Sigmoid colon (tissue), 7 donors: ENCODE data around the gene PARG. TPM values are rescaled to one million over a fixed set of nuclear protein-coding genes. Genes with fewer than 3 reads are reported as not detected.
A peak's percentile ranks its signal among the peaks of the same experiment; 100 is the strongest.
"Not testable (repeated sequence)": the region's sequence is repeated elsewhere in the genome, so short reads cannot be mapped to it uniquely, and the experiment has no call there.

ENCODE experiments used
- DNase-seq: peaks from one replicate; pipeline ENCODE4 v3.0.0-alpha.2; 2019
- H3K27ac ChIP-seq, 4 donors: fragments of 200-600 bp; sonication (generic); one replicate each; pipeline ENCODE4 v1.5.1; 2016 to 2019; ENCODE audit warnings: mild to moderate bottlenecking in 1 of 4
- H3K27me3 ChIP-seq, 3 donors: fragments of 200-600 bp; sonication (generic); one replicate each; pipeline ENCODE4 v1.5.1; 2019; ENCODE audit warnings: mild to moderate bottlenecking in 1 of 3
- H3K36me3 ChIP-seq, 4 donors: fragments of 200-600 bp; sonication (generic); one replicate each; pipeline ENCODE4 v1.5.1; 2016 to 2019
- H3K4me1 ChIP-seq, 4 donors: fragments of 200-600 bp; sonication (generic); one replicate each; pipeline ENCODE4 v1.5.1; 2017 to 2019
- H3K4me3 ChIP-seq, 4 donors: fragments of 200-600 bp; sonication (generic); one replicate each; pipeline ENCODE4 v1.5.1; 2017 to 2019; ENCODE audit warnings: mild to moderate bottlenecking in 2 of 4, moderate library complexity in 1 of 4
- H3K9me3 ChIP-seq, 4 donors: fragments of 200-600 bp in 3 of 4; sonication (generic) in 3 of 4; one replicate each; pipeline versions ENCODE4 v1.5.1 to v1.6.1; 2013 to 2019
- WGBS, 2 donors: extraction: QIAGEN DNeasy Blood & Tissue Kit; methylation state at CpG; one replicate each; pipeline ENCODE4 v1.1.7; 2013; 5-methylcytosine and 5-hydroxymethylcytosine counted together
- intact Hi-C: fragments of 100-400 bp; cut with DNase I; formaldehyde crosslinking; loops from one replicate; pipeline ENCODE4 v1.15.1; 2023
- polyA plus RNA-seq, 3 donors: library from polyadenylated mRNA; stranded (reverse); fragments of 200-250 nt; gene quantifications; one replicate each; pipeline ENCODE4 v1.2.3, GENCODE V29; 2013
- total RNA-seq, 4 donors: library from RNA; depleted of rRNA; stranded (reverse); fragments of >200 nt; gene quantifications; one replicate each; pipeline ENCODE4 v1.1.0, GENCODE V29; 2016
- donor health status: healthy with polysubstance abuse.
- donor health status: Bipolar disorder and iron deficiency.
- donor health status: healthy.

Gene PARG
- total and polyA plus RNA-seq, 7 donors: 7.2 to 48.5 (median 24.7) TPM

GRCh38 chr10:49942339-49942705, 495 bp upstream of the PARG start:
- H3K9me3 ChIP-seq, H3K27me3 ChIP-seq, H3K36me3 ChIP-seq, DNase-seq, intact Hi-C loops: not testable (repeated sequence)
- H3K4me3 ChIP-seq: peak overlapping the region; percentile 60 to 88 (median 82)
- WGBS, 2 donors: 0 to 1% methylated on average over 12 of the region's 12 CpGs
- H3K4me1 ChIP-seq: peaks cover 0 to 29% (median 22%) of the 10 kb centered on the region in 4 donors
- peak overlapping the region; percentile 60 to 80 (median 80) for H3K27ac ChIP-seq

DNA sequence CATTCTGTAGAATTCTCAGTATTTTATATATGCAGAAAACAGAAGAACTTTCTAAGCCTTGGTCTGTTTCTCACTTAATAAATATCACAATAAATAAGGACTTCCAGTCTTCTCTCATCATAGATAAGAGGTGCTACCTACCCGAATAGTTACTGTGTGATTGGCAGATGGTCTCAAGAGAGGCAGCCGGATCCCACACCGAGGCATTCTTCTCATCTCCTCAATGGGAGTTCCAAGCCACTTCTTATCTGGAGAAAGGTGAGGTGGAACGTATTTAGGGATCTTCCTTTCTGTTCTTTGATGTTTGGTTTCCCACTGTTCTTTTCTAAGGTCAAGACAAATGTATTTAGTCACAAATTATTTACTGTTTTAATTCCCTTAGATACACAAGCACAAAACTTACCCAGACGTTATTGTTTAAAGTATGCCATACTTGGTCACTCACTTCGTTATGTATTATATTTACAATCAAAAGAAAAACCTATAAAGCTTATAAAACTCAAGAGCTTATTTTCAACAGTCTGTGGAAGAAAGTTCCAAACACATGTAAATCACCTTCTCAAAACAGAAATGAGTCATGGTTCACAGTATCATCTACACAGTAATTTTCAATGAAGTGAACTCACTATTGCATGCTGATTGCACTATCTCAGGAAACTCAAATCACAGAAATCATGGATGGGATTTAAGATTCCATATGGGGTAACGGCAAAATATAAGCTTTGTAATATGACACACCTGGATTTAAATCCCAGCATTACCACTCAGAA, 9.7 kb downstream of the PARG start:
- DNase-seq, H3K27me3 ChIP-seq, H3K9me3 ChIP-seq, H3K27ac ChIP-seq, intact Hi-C loops, H3K4me3 ChIP-seq, H3K4me1 ChIP-seq: not testable (repeated sequence)
- H3K36me3 ChIP-seq: peaks cover 0 to 12% (median 0%) of the 10 kb centered on the region in 4 donors
- WGBS, 2 donors: 87 to 89% methylated on average over 7 of the region's 7 CpGs

DNA sequence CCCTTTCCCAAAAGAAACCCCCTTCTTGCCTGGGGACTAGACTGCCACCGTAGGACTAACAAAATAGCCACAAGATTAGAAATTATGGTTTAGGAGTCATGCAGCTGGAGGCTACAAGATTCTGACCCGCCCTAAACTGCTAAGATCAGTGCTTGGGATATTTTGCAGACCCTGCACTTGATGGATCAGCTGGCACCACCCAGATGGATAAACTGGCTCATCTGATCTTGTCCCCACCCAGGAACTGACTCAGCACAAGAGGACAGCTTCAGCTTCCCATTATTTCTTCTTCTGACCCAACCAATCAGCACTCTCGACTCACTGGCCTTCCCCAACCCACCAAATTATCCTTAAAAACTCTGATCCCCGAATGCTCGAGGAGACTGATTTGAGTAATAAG, 10.6 kb downstream of the PARG start:
- intact Hi-C loops, H3K27ac ChIP-seq, H3K9me3 ChIP-seq, H3K4me1 ChIP-seq, H3K4me3 ChIP-seq, H3K27me3 ChIP-seq, DNase-seq: not testable (repeated sequence)
- WGBS, 2 donors: 93 to 95% methylated on average over 4 of the region's 5 CpGs
- H3K36me3 ChIP-seq: peaks cover 0 to 12% (median 0%) of the 10 kb centered on the region in 4 donors

GRCh38 chr10:49923572-49923971, 18.3 kb downstream of the PARG start:
- DNase-seq: not testable (repeated sequence)
- WGBS, 2 donors: 79 to 92% methylated on average over 4 of the region's 4 CpGs

DNA sequence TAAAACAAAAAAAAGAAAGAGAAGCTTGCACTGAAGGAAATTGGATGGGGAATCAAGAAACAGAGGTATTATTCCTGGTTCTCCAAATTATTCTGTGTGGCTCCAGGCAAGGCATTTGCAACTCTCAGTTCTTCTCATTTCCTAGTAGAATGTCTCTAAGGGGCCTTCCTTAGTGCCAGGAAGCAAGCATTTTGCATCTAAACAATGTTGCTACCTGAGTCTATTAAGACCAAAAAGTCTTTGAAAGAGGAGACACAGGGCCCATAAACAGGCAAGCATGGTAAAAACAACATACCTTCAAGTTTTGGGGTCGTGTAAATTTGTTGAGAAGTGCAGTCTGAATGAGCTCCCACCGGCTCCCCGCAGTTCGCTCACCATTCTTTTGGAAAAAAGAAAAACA, 19.8 kb downstream of the PARG start:
- H3K27ac ChIP-seq, H3K27me3 ChIP-seq, H3K9me3 ChIP-seq, H3K4me3 ChIP-seq, intact Hi-C loops, H3K4me1 ChIP-seq, DNase-seq: not testable (repeated sequence)
- H3K36me3 ChIP-seq: peaks cover 0 to 19% (median 3%) of the 10 kb centered on the region in 4 donors
- 83 to 88% methylated on average over 4 of the region's 4 CpGs for WGBS, 2 donors

More at GRCh38 chr10:49923572-49923971, 18.3 kb downstream of the PARG start:
- peaks cover 0 to 19% (median 3%) of the 10 kb centered on the region in 4 donors for H3K36me3 ChIP-seq
- H3K4me1 ChIP-seq, H3K27me3 ChIP-seq, H3K27ac ChIP-seq, H3K4me3 ChIP-seq, intact Hi-C loops, H3K9me3 ChIP-seq: not testable (repeated sequence)

- H3K9me3 ChIP-seq, H3K27me3 ChIP-seq, H3K4me3 ChIP-seq, intact Hi-C loops, DNase-seq, H3K27ac ChIP-seq, H3K4me1 ChIP-seq: not testable (repeated sequence)
- peaks cover 0 to 23% (median 3%) of the 10 kb centered on the region in 4 donors for H3K36me3 ChIP-seq
Measured at GRCh38 chr10:49917927-49918326, 23.9 kb downstream of the PARG start.

GRCh38 chr10:49916451-49916850, 25.4 kb downstream of the PARG start:
- DNase-seq, H3K27me3 ChIP-seq, H3K4me3 ChIP-seq, H3K4me1 ChIP-seq, H3K27ac ChIP-seq, H3K9me3 ChIP-seq, intact Hi-C loops: not testable (repeated sequence)
- H3K36me3 ChIP-seq: peaks cover 0 to 16% (median 0%) of the 10 kb centered on the region in 4 donors

DNA sequence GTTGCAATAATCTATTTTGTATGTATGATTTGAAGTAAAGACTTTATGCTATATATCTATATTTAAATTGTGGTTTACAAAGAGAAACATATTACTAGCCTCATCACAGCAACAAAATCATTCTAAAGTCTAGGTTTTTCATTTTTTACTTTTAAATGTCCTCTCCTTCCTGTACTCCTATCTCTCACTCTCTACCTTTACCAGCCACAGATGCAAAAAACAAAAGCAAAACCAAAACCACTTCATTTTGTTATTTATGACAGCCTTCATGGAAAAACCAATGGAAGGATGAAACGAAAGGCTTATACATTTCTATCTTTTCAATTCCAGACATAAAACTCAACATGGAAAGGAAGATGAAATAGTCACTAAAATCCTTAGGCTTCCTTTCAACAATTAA, 31.5 kb downstream of the PARG start:
- H3K4me1 ChIP-seq, H3K36me3 ChIP-seq, H3K9me3 ChIP-seq, H3K27ac ChIP-seq, DNase-seq, H3K27me3 ChIP-seq, H3K4me3 ChIP-seq, intact Hi-C loops: not testable (repeated sequence)
- no CpG with 5 or more reads among the region's 1 CpG for WGBS, 2 donors

DNA sequence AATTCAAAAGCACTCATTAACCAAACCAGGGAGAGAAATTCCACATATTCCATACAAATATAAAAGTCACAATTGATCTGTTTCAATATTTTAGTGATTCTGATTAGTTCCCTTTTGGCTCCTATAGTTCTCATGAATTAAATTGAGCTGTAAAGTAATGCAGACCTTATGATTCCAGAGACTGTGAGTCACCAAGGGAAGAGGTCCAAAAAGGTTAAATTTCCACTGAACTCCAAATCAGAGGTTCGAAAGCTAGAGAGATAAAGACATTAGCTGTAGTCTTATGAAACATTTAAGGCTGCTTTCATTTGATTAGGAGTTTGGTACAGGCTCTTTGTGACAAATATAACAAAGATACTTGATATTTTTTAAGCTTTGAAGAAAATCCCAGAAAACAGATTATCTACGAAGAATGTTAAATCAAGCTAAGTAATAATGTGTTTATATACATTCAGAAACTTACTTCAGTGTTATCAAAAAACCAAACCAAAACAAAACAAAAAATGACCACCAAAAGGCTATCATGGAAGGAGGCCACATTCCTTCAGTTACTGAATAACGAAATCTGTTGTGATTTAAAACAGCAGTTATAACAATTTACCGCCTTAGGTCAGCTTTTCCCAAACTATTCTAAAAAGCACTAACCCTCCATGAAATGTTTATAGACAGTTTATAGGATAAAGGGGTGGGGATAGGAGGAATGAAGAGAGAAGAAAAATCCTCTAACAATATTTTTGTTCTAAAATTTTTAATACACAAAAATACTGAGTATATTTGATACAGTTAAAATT, 33.3 kb downstream of the PARG start:
- H3K9me3 ChIP-seq, H3K27ac ChIP-seq, H3K4me1 ChIP-seq, H3K4me3 ChIP-seq, H3K27me3 ChIP-seq, intact Hi-C loops, DNase-seq, H3K36me3 ChIP-seq: not testable (repeated sequence)
- WGBS, 2 donors: 76 to 81% methylated on average over 4 of the region's 4 CpGs

- DNase-seq: not testable (repeated sequence)
Measured at GRCh38 chr10:49903829-49904228, 38.0 kb downstream of the PARG start.

DNA sequence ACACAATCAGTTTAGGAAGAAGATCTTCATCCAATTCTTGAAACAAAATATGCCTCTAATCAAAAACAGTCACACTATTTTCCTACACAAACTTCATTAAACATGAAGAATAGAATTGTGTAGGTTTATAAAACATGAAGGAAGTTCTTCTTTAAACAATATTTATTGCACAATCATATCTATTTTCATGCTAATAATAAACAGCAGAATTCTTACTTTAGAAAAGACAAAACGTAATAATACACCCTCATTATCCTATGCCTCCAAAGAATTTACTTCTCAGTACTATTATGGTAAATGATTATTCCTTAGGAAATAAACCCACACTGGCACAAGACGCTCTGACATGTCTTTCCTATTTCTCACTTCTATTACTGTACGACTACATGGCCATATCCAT, 41.4 kb downstream of the PARG start:
- H3K9me3 ChIP-seq, DNase-seq, H3K4me3 ChIP-seq, H3K27ac ChIP-seq, H3K27me3 ChIP-seq, H3K36me3 ChIP-seq, intact Hi-C loops, H3K4me1 ChIP-seq: not testable (repeated sequence)
- WGBS, 2 donors: 90 to 93% methylated on average over 2 of the region's 3 CpGs

More at GRCh38 chr10:49903829-49904228, 38.0 kb downstream of the PARG start:
- H3K4me3 ChIP-seq, H3K36me3 ChIP-seq, H3K27ac ChIP-seq, H3K9me3 ChIP-seq, H3K4me1 ChIP-seq, intact Hi-C loops, H3K27me3 ChIP-seq: not testable (repeated sequence)
- WGBS, 2 donors: 94 to 95% methylated on average over 3 of the region's 3 CpGs

DNA sequence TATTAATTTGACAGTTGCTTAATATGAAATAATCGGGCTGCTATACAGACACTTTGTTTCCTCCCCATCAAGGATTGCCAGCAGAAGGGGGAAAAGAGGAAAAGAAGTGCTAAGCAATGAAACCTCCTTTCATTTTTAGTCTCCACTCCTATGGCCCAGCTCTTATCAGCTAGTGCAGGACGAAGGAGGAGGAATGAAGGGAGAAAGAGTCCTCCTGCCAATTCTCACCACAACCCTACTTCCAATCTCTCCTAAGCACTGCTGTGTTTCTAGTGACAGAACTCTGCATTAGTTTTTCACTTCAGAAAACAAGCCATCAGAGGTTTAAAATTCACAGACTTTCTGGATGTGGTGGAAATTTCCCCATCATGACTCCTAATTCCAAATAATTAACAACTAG, 41.8 kb downstream of the PARG start:
- intact Hi-C loops: not testable (repeated sequence)
- WGBS, 2 donors: 80 to 100% methylated on average over 1 of the region's 2 CpGs

DNA sequence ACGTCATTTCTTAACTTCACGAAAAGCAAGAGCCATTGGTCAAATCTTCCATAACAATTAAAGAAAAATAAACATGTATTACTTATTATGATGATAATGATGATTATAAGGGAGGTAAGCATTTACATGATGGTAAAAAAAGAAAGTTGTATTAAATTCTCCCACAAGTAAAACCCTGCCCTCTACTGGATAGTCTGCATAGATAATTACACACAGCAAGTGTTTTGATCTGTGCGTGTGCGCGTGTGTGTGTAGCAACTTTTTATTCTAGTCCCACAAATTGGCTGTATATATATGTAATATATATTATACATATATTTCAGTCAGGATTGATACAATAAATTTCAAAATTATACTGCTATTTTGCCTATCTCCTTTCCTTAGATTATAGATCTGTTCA, 51.8 kb downstream of the PARG start:
- H3K9me3 ChIP-seq, H3K27me3 ChIP-seq, H3K4me1 ChIP-seq, DNase-seq, H3K27ac ChIP-seq, H3K36me3 ChIP-seq, intact Hi-C loops, H3K4me3 ChIP-seq: not testable (repeated sequence)
- WGBS, 2 donors: 96 to 100% methylated on average over 5 of the region's 5 CpGs

More for the DNA sequence above, 41.8 kb downstream of the PARG start:
- H3K9me3 ChIP-seq, H3K36me3 ChIP-seq, H3K4me3 ChIP-seq, H3K4me1 ChIP-seq, H3K27ac ChIP-seq, DNase-seq, H3K27me3 ChIP-seq: not testable (repeated sequence)
